GM18499 (cell line): ENCODE measurements around the gene MGMT.

Source experiments
- ATAC-seq: cut with Tn5 transposase; IDR thresholded peaks from one replicate; pipeline ENCODE4 v1.9.1; 2021; ENCODE audit warnings: moderate number of reproducible peaks; ENCODE audit not compliant: insufficient read depth, unreplicated experiment

The MGMT gene

GRCh38 chr10:129613377-129613980 is 146.4 kb downstream of the MGMT start:
- no peak for ATAC-seq

GRCh38 chr10:129614341-129614740 is 147.3 kb downstream of the MGMT start:
- no peak for ATAC-seq

GRCh38 chr10:129615381-129615780 is 148.3 kb downstream of the MGMT start:
- ATAC-seq = no peak

- ATAC-seq = no peak
These were observed 149.0 kb downstream of the MGMT start for GRCh38 chr10:129615921-129616525.

- no peak for ATAC-seq
These were observed 150.7 kb downstream of the MGMT start for GRCh38 chr10:129617768-129618167.

GRCh38 chr10:129621062-129621461 is 154.0 kb downstream of the MGMT start:
- ATAC-seq = no peak

- ATAC-seq = no peak
These were observed 154.7 kb downstream of the MGMT start for GRCh38 chr10:129621693-129622092.

- ATAC-seq = no peak
These were observed 155.2 kb downstream of the MGMT start for GRCh38 chr10:129622291-129622690.

- ATAC-seq = no peak
These were observed 155.7 kb downstream of the MGMT start for GRCh38 chr10:129622736-129623135.

GRCh38 chr10:129624526-129624925 is 157.5 kb downstream of the MGMT start:
- ATAC-seq = no peak

- no peak for ATAC-seq
These were observed 159.3 kb downstream of the MGMT start for GRCh38 chr10:129626309-129626708.

GRCh38 chr10:129626796-129627435 is 159.9 kb downstream of the MGMT start:
- ATAC-seq = no peak

GRCh38 chr10:129627442-129627841 is 160.4 kb downstream of the MGMT start:
- ATAC-seq = no peak

- ATAC-seq = no peak
These were observed 161.8 kb downstream of the MGMT start for GRCh38 chr10:129628823-129629222.

- ATAC-seq = no peak
These were observed 162.9 kb downstream of the MGMT start for GRCh38 chr10:129629911-129630310.

GRCh38 chr10:129631006-129631405 is 164.0 kb downstream of the MGMT start:
- no peak for ATAC-seq

- no peak for ATAC-seq
These were observed 165.0 kb downstream of the MGMT start for GRCh38 chr10:129631870-129632623.

GRCh38 chr10:129637010-129637409 is 170.0 kb downstream of the MGMT start:
- ATAC-seq = no peak

- no peak for ATAC-seq
These were observed 170.8 kb downstream of the MGMT start for GRCh38 chr10:129637846-129638245.

- ATAC-seq = no peak
These were observed 174.3 kb downstream of the MGMT start for GRCh38 chr10:129641351-129641750.

- ATAC-seq = no peak
These were observed 174.9 kb downstream of the MGMT start for GRCh38 chr10:129641982-129642381.
